H1 (cell line): ENCODE measurements around the gene DOK3. TPM values are rescaled to one million over a fixed set of nuclear protein-coding genes. Genes with fewer than 3 reads are reported as not detected.

Source experiments
- CTCF ChIA-PET: fragments of 300-600 bp; sonication (Branson Sonifier 250); formaldehyde crosslinking; loops from one replicate; lab custom pipeline; 2021; ENCODE audit not compliant: partially characterized antibody; lab: Charles Lee
- POLR2A ChIA-PET: fragments of 300-600 bp; sonication (Branson Sonifier 250); formaldehyde crosslinking; loops from one replicate; lab custom pipeline; 2021; ENCODE audit warnings: inconsistent platforms; ENCODE audit not compliant: partially characterized antibody; lab: Charles Lee
- DNase-seq, 2 experiments: peaks; one replicate each; pipeline versions ENCODE4 v3.0.0 to v3.0.0-alpha.2; 2010 to 2022; ENCODE audit warnings: low spot score in 2 of 2, low read depth in 1 of 2, mixed read lengths in 1 of 2
- FAIRE-seq: peaks from 2 replicates; lab custom pipeline; 2011; peaks lifted over from hg19 to GRCh38; lab: Jason Lieb, UNC
- H2AFZ ChIP-seq: 2 replicates; pipeline ENCODE4 v1.8.1; 2012; ENCODE audit warnings: low read length, inconsistent platforms
- H2AK5ac ChIP-seq: 2 replicates; pipeline ENCODE4 v1.6.1; 2013; ENCODE audit warnings: low read depth, low read length
- H2BK120ac ChIP-seq: replicated peaks from 2 replicates; pipeline ENCODE3; 2013; ENCODE audit warnings: low read depth, low read length, inconsistent platforms
- H2BK12ac ChIP-seq: 2 replicates; pipeline ENCODE4 v1.6.1; 2013; ENCODE audit warnings: low read depth, low read length
- H2BK15ac ChIP-seq: 2 replicates; pipeline ENCODE4 v1.6.1; 2013; ENCODE audit warnings: low read length
- H2BK20ac ChIP-seq: 2 replicates; pipeline ENCODE4 v1.6.1; 2013; ENCODE audit warnings: low read length
- H2BK5ac ChIP-seq: 2 replicates; pipeline ENCODE4 v1.6.1; 2013; ENCODE audit warnings: low read depth, low read length
- H3K14ac ChIP-seq: 2 replicates; pipeline ENCODE4 v1.6.1; 2013; ENCODE audit warnings: inconsistent platforms; ENCODE audit not compliant: insufficient read length
- H3K18ac ChIP-seq: 2 replicates; pipeline ENCODE4 v1.6.1; 2013; ENCODE audit warnings: low read length; ENCODE audit errors: extremely low read depth
- H3K23ac ChIP-seq: 2 replicates; pipeline ENCODE4 v1.6.1; 2013; ENCODE audit warnings: inconsistent platforms; ENCODE audit not compliant: insufficient read length
- H3K23me2 ChIP-seq: 2 replicates; pipeline ENCODE4 v1.6.1; 2013; ENCODE audit warnings: low read depth, low read length
- H3K27ac ChIP-seq: 2 replicates; pipeline ENCODE4 v1.6.1; 2011; ENCODE audit warnings: low read depth, low read length, inconsistent platforms
- H3K27me3 ChIP-seq, 4 experiments: replicated peaks in 1 of 4; 1 replicate in 1 of 4; 2 replicates in 3 of 4; pipeline versions ENCODE4 v1.6.1 to v1.8.1; 2011 to 2013; ENCODE audit warnings: low read length in 3 of 4, mild to moderate bottlenecking in 3 of 4, inconsistent platforms in 2 of 4, mixed read lengths in 2 of 4, moderate library complexity in 1 of 4; ENCODE audit not compliant: control insufficient read depth in 3 of 4, insufficient read depth in 3 of 4; ENCODE audit errors: extremely low read depth in 1 of 4
- H3K36me3 ChIP-seq, 4 experiments: 2 replicates each; pipeline versions ENCODE4 v1.6.1 to v1.8.1; 2011 to 2013; ENCODE audit warnings: mild to moderate bottlenecking in 4 of 4, low read length in 3 of 4, moderate library complexity in 2 of 4, control low read depth in 1 of 4, inconsistent platforms in 1 of 4; ENCODE audit not compliant: insufficient read depth in 4 of 4, control insufficient read depth in 2 of 4
- H3K4ac ChIP-seq: replicated peaks from 2 replicates; pipeline ENCODE3; 2013; ENCODE audit warnings: low read length, low read depth, mixed read lengths, inconsistent platforms; ENCODE audit not compliant: insufficient read length
- H3K4me1 ChIP-seq, 4 experiments: replicated peaks in 1 of 4; 1 replicate in 1 of 4; 2 replicates in 3 of 4; pipeline versions ENCODE4 v1.6.1 to v1.8.1; 2011 to 2013; ENCODE audit warnings: low read length in 3 of 4, inconsistent platforms in 2 of 4, mixed read lengths in 1 of 4; ENCODE audit not compliant: insufficient read depth in 4 of 4, control insufficient read depth in 3 of 4
- H3K4me2 ChIP-seq, 2 experiments: 2 replicates each; pipeline versions ENCODE4 v1.6.1 to v1.8.1; 2011 to 2013; ENCODE audit warnings: low read depth in 2 of 2, low read length in 2 of 2, control low read depth in 1 of 2, inconsistent platforms in 1 of 2, mild to moderate bottlenecking in 1 of 2; ENCODE audit not compliant: insufficient read depth in 1 of 2
- H3K4me3 ChIP-seq, 4 experiments: fragments of 200-600, 300-600 bp in 1 of 4; sonication (generic), shearing (Covaris generic), sonication (Bioruptor Twin) in 1 of 4; 2 replicates each; pipeline versions ENCODE4 v1.5.1 to v1.8.1; 2011 to 2016; ENCODE audit warnings: low read length in 4 of 4, low read depth in 3 of 4, control low read depth in 2 of 4, inconsistent platforms in 2 of 4, mild to moderate bottlenecking in 2 of 4, mixed read lengths in 1 of 4, moderate library complexity in 1 of 4; ENCODE audit not compliant: insufficient read depth in 2 of 4; ENCODE audit errors: extremely low read depth in 1 of 4
- H3K56ac ChIP-seq: replicated peaks from 2 replicates; pipeline ENCODE3; 2013; ENCODE audit warnings: low read depth, mild to moderate bottlenecking, mixed read lengths, low read length, inconsistent platforms; ENCODE audit not compliant: insufficient read length
- H3K79me1 ChIP-seq: 2 replicates; pipeline ENCODE4 v1.6.1; 2013; ENCODE audit warnings: low read depth, low read length, control low read depth
- H3K79me2 ChIP-seq, 2 experiments: 2 replicates each; pipeline versions ENCODE4 v1.6.1 to v1.8.1; 2012 to 2013; ENCODE audit warnings: low read length in 2 of 2, mild to moderate bottlenecking in 2 of 2, inconsistent platforms in 1 of 2; ENCODE audit not compliant: insufficient read depth in 2 of 2, control insufficient read depth in 1 of 2
- H3K9ac ChIP-seq, 4 experiments: replicated peaks in 1 of 4; 1 replicate in 1 of 4; 2 replicates in 3 of 4; pipeline versions ENCODE4 v1.6.1 to v1.8.1; 2011 to 2013; ENCODE audit warnings: low read depth in 3 of 4, low read length in 3 of 4, control low read depth in 2 of 4, mild to moderate bottlenecking in 2 of 4, moderate library complexity in 2 of 4, inconsistent platforms in 1 of 4; ENCODE audit errors: extremely low read depth in 1 of 4
- H3K9me3 ChIP-seq, 2 experiments: 2 replicates each; pipeline versions ENCODE4 v1.6.1 to v1.8.1; 2012 to 2013; ENCODE audit warnings: mild to moderate bottlenecking in 2 of 2, moderate library complexity in 2 of 2, control low read depth in 1 of 2, inconsistent platforms in 1 of 2, low read depth in 1 of 2, low read length in 1 of 2, mixed read lengths in 1 of 2; ENCODE audit not compliant: insufficient read depth in 2 of 2
- H4K20me1 ChIP-seq, 2 experiments: replicated peaks in 1 of 2; 2 replicates each; pipeline versions ENCODE3 to v1.8.1; 2011 to 2013; ENCODE audit warnings: inconsistent platforms in 2 of 2, low read length in 2 of 2, mild to moderate bottlenecking in 1 of 2; ENCODE audit not compliant: insufficient read depth in 2 of 2, control insufficient read depth in 1 of 2
- H4K5ac ChIP-seq: 2 replicates; pipeline ENCODE4 v1.6.1; 2013; ENCODE audit warnings: low read length, low read depth, mixed read lengths, inconsistent platforms; ENCODE audit not compliant: insufficient read length
- H4K8ac ChIP-seq: 2 replicates; pipeline ENCODE4 v1.8.0; 2013; ENCODE audit warnings: mild to moderate bottlenecking, moderate library complexity, low read length, inconsistent platforms; ENCODE audit not compliant: insufficient read depth; ENCODE audit errors: extremely low read depth
- H4K91ac ChIP-seq: replicated peaks from 2 replicates; pipeline ENCODE3; 2013; ENCODE audit warnings: low read length, mixed read lengths, inconsistent platforms; ENCODE audit not compliant: insufficient read length
- EZH2 ChIP-seq: fragments of 200-600 bp; sonication (generic); IDR thresholded peaks from 2 replicates; pipeline ENCODE4 v1.7.1; 2012; ENCODE audit warnings: low read depth, mild to moderate bottlenecking, moderate library complexity, low read length, inconsistent platforms; ENCODE audit not compliant: severe bottlenecking
- GTF2F1 ChIP-seq: IDR thresholded peaks from 2 replicates; pipeline ENCODE4 v1.6.1; 2012; ENCODE audit warnings: low read depth, low read length, improper control_type of control experiment, borderline replicate concordance
- KDM1A ChIP-seq: fragments of 200-600, 300-600 bp; sonication (generic); IDR thresholded peaks from 2 replicates; pipeline ENCODE4 v1.7.1; 2016; ENCODE audit warnings: mild to moderate bottlenecking, low read length, borderline replicate concordance
- SP2 ChIP-seq: IDR thresholded peaks from 2 replicates; pipeline ENCODE4 v1.6.1; 2012; ENCODE audit warnings: mild to moderate bottlenecking, low read length, inconsistent platforms
- TAF7 ChIP-seq: optimal IDR thresholded peaks from 2 replicates; pipeline ENCODE3; 2011; ENCODE audit warnings: low read depth, mild to moderate bottlenecking, inconsistent platforms, low read length, moderate library complexity, borderline replicate concordance
- TEAD4 ChIP-seq: IDR thresholded peaks from 2 replicates; pipeline ENCODE4 v1.6.1; 2012; ENCODE audit warnings: low read depth, low read length, inconsistent platforms, mixed read lengths
- WGBS, 2 experiments: shearing (Covaris generic) in 1 of 2; methylation state at CpG; one replicate each; pipeline versions ENCODE4 v1.1.6 to v1.1.7; 2013 to 2015; ENCODE audit warnings: low lambda C conversion rate in 2 of 2, mixed read lengths in 2 of 2, inconsistent platforms in 1 of 2, low coverage in 1 of 2, missing lambda C conversion rate in 1 of 2; ENCODE audit not compliant: insufficient replicate concordance in 2 of 2, insufficient coverage in 1 of 2, insufficient read length in 1 of 2; ENCODE audit errors: extremely low coverage in 1 of 2, missing lambda C conversion rate in 1 of 2; 5-methylcytosine and 5-hydroxymethylcytosine counted together
- polyA plus RNA-seq, 7 experiments: library from polyadenylated mRNA; depleted of rRNA in 3 of 7; stranded (reverse) in 5 of 7; unstranded in 2 of 7; fragments of >200 nt in 5 of 7; fragments of 200-250 nt in 2 of 7; gene quantifications; 1 replicate in 5 of 7; 2 replicates in 1 of 7; 4 replicates in 1 of 7; pipeline versions ENCODE4 v1.2.1 to v1.2.3, GENCODE V29; 2011 to 2013; ENCODE audit warnings: missing spikeins in 2 of 7, mixed read lengths in 2 of 7
- total RNA-seq: library from RNA; stranded (reverse); fragmentation: NEBNext Ultra II Directional; extraction: Animal tissue kit (Norgen Biotek cat#: 25700); gene quantifications from 2 replicates; pipeline ENCODE4 v1.2.1, GENCODE V29; 2021
- TF ChIP-seq, protein P1 (sequence below), 3 experiments: IDR thresholded peaks; 1 replicate in 2 of 3; 2 replicates in 1 of 3; pipeline versions ENCODE4 v1.5.1 to v1.6.1; 2011; ENCODE audit warnings: low read length in 3 of 3, mild to moderate bottlenecking in 3 of 3, inconsistent platforms in 2 of 3, low read depth in 1 of 3, moderate library complexity in 1 of 3; ENCODE audit not compliant: insufficient read depth in 1 of 3; ENCODE audit errors: control extremely low read depth in 1 of 3

Gene DOK3
- total and polyA plus RNA-seq, 2 of the 8 experiments (the other 6 are each of a cell fraction or from before 2014, with no cell fraction given): 4.2 to 6.4 TPM

DNA sequence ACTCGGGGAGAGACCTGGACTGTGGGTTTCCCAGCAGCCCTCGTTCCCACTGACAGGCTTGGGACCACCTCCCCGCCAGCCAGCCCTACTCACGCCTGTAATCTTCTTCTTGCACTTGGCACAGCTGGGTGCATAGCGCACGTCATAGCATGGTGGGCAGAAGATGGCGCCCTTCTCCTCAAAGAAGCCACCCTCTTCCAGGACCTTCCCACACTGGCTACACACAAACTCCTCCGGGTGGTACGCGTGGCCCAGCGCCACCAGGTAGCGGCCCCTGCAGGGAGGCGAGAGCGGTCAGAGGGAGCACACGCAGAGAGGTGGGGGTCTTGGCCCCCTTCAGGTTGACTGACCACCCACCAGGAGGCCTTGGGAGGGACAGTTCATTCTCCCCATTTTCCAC lies 21.7 kb downstream of the DOK3 start:
- H2BK12ac ChIP-seq: no peak overlapping the region
- no peak overlapping the region for H3K4ac ChIP-seq
- H4K5ac ChIP-seq: no peak overlapping the region
- H2BK20ac ChIP-seq: no peak overlapping the region
- H3K18ac ChIP-seq: no peak overlapping the region
- no peak for DNase-seq
- H4K8ac ChIP-seq: no peak overlapping the region; the same call in 1 of the 2 replicates
- H2BK120ac ChIP-seq: no peak overlapping the region
- no peak overlapping the region for H2AFZ ChIP-seq
- no peak overlapping the region for H4K91ac ChIP-seq
- H2BK15ac ChIP-seq: no peak overlapping the region
- no peak overlapping the region for H3K9ac ChIP-seq
- H3K79me2 ChIP-seq: no peaks in the 10 kb centered on the region
- H3K14ac ChIP-seq: no peak overlapping the region
- no peak overlapping the region for H2BK5ac ChIP-seq
- peaks cover 7% of the 10 kb centered on the region; the same call in 1 of the 2 replicates for H3K79me1 ChIP-seq
- no peaks in the 10 kb centered on the region; the same call in 1 of the 2 replicates for H3K23me2 ChIP-seq
- H2AK5ac ChIP-seq: no peak overlapping the region
- peaks cover 7 to 17% of the 10 kb centered on the region in 2 experiments for H4K20me1 ChIP-seq
- peaks cover 0 to 5% (median 3%) of the 10 kb centered on the region in 4 experiments; a peak in 5 of 7 replicates for H3K4me1 ChIP-seq
- H3K4me3 ChIP-seq: no peak overlapping the region
- CTCF ChIA-PET: interaction anchor here (0.9 to 12.7 kb wide), 9 partner anchors 8 to 56 kb away, joined by 3 to 306 read pairs (median 7); partner anchors contain the start of genes DDX41, DOK3 and PDLIM7
- FAIRE-seq: no peak
- POLR2A ChIA-PET: interaction anchor here (0.6 to 67.5 kb wide), 3 partner anchors 8 to 123 kb away, joined by 3 to 3349 read pairs (median 3349); partner anchors contain the start of genes DBN1, DOK3, PDLIM7 and PRR7
- no peak overlapping the region for H3K23ac ChIP-seq
- H3K9me3 ChIP-seq: no peaks in the 10 kb centered on the region
- no peaks in the 10 kb centered on the region for H3K27me3 ChIP-seq
- WGBS, 2 experiments: 96% methylated on average over 15 of the region's 15 CpGs; no CpG with 5 or more reads in 1 of the 2 experiments
- no peak overlapping the region for H3K4me2 ChIP-seq
- no peak overlapping the region for H3K56ac ChIP-seq
- H3K36me3 ChIP-seq: peaks cover 24 to 66% (median 47%) of the 10 kb centered on the region in 4 experiments
- H3K27ac ChIP-seq: no peak overlapping the region
- no peak for TF ChIP-seq SP2
- TF ChIP-seq KDM1A: no peak
- TF ChIP-seq EZH2: no peak
- TF ChIP-seq GTF2F1: no peak
- no peak for TF ChIP-seq TAF7
- no peak for TF ChIP-seq TEAD4
- TF ChIP-seq, protein P1, sequence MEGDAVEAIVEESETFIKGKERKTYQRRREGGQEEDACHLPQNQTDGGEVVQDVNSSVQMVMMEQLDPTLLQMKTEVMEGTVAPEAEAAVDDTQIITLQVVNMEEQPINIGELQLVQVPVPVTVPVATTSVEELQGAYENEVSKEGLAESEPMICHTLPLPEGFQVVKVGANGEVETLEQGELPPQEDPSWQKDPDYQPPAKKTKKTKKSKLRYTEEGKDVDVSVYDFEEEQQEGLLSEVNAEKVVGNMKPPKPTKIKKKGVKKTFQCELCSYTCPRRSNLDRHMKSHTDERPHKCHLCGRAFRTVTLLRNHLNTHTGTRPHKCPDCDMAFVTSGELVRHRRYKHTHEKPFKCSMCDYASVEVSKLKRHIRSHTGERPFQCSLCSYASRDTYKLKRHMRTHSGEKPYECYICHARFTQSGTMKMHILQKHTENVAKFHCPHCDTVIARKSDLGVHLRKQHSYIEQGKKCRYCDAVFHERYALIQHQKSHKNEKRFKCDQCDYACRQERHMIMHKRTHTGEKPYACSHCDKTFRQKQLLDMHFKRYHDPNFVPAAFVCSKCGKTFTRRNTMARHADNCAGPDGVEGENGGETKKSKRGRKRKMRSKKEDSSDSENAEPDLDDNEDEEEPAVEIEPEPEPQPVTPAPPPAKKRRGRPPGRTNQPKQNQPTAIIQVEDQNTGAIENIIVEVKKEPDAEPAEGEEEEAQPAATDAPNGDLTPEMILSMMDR (IDR thresholded peaks at IDR 0.05; ENCODE audit: control extremely low read depth in 1 of 3, insufficient read depth in 1 of 3, low read depth in 1 of 3, low read length in 3 of 3): peak in 1 of 3 experiments; percentile 37; a peak in 1 of 4 replicates
